ENCODE data around the gene SOBP. TPM values are rescaled to one million over a fixed set of nuclear protein-coding genes. Genes with fewer than 3 reads are reported as not detected.

The SOBP gene
- total RNA-seq, 4 donors from 2014 or later: 2.6 to 21.2 (median 8.7) TPM

DNA sequence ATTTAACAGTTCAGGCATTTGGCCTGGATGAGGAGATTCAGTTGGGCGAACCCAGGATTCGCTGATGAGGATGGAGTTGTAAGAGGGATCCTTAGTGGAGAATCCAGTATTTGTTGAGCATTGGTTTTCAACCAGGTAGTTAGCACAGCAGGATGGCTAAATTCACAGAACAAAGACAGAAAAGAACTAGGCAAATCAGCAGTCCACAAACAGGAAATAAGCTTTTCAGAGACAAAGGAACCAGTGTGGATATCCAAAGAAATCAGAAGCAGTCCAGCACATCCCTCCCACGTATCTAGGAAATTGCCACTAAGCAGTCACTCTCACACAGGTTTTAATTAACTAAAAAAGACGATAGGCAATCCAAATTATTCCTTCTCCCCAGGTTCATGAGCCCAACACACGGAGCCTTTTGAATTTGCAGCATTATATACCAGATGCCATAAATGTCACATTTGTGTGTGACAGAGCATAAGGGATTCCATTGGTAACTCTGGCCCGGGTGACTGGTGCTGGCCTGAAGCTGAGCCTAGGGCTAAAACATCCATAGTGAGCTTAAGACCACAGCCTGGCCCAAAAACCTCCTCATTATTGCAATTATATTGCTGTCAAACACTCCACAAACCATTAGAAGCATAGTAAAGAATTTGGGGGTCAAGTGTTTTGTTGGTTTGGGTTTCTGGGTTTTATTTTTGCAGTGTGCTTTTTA, 131.5 kb downstream of the SOBP start:
- intact Hi-C loops (cut with DNase I; ENCODE audit: low total_unique reads): no loop called here
- TF ChIP-seq POLR2A (IDR thresholded peaks at IDR 0.05) (no peak), CTCF (IDR thresholded peaks at IDR 0.05) (no peak)
- no peaks in the 10 kb centered on the region for H3K9me3 ChIP-seq

GRCh38 chr6:107622269-107622668, 132.4 kb downstream of the SOBP start:
- TF ChIP-seq POLR2A (IDR thresholded peaks at IDR 0.05) (no peak), CTCF (IDR thresholded peaks at IDR 0.05) (no peak)
- intact Hi-C loops (cut with DNase I; ENCODE audit: low total_unique reads): no loop called here
- no peaks in the 10 kb centered on the region for H3K4me1 ChIP-seq
- H3K36me3 ChIP-seq: no peaks in the 10 kb centered on the region
- H3K9me3 ChIP-seq: no peaks in the 10 kb centered on the region
- no peak overlapping the region for H3K4me3 ChIP-seq
- DNase-seq: no peak
- no peak overlapping the region for H3K27ac ChIP-seq
- no peaks in the 10 kb centered on the region for H3K27me3 ChIP-seq

More for the DNA sequence above, 131.5 kb downstream of the SOBP start:
- Histone ChIP-seq H3K36me3 (no peaks in the 10 kb centered on the region), H3K4me1 (no peaks in the 10 kb centered on the region), H3K27me3 (no peaks in the 10 kb centered on the region), H3K27ac (no peak overlapping the region), H3K4me3 (no peak overlapping the region)
- no peak for DNase-seq

- H3K9me3 ChIP-seq: no peaks in the 10 kb centered on the region
- TF ChIP-seq CTCF (IDR thresholded peaks at IDR 0.05) (no peak), POLR2A (IDR thresholded peaks at IDR 0.05) (no peak)
- intact Hi-C loops (cut with DNase I; ENCODE audit: low total_unique reads): no loop called here
- H3K27me3 ChIP-seq: no peaks in the 10 kb centered on the region
- no peak overlapping the region for H3K27ac ChIP-seq
- no peak for DNase-seq
- H3K36me3 ChIP-seq: no peaks in the 10 kb centered on the region
- no peaks in the 10 kb centered on the region for H3K4me1 ChIP-seq
- no peak overlapping the region for H3K4me3 ChIP-seq
These were observed 134.1 kb downstream of the SOBP start for GRCh38 chr6:107624050-107624449.

DNA sequence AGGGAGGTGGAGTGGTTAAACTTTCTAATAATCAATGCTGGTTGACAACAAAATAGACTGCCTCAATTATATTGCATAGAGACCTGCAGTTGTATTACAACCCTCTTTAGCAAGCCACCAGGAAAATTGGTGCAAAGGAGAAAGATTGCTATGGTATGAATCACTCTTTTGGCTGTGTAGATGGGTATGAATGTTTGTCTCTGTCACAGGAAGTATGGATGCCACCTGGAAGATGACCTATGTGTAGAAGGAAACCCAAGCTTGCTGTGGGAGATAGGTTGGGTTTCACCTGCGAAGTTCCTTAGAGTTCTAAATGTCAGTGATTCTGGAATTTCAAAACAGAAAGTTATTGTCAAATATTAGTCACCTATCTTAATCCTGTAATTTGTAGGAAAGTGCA, 134.6 kb downstream of the SOBP start:
- H3K4me3 ChIP-seq: no peak overlapping the region
- DNase-seq: no peak
- intact Hi-C loops (cut with DNase I; ENCODE audit: low total_unique reads): no loop called here
- TF ChIP-seq CTCF (IDR thresholded peaks at IDR 0.05): no peak
- no peak for TF ChIP-seq POLR2A (IDR thresholded peaks at IDR 0.05)
- no peaks in the 10 kb centered on the region for H3K9me3 ChIP-seq
- no peaks in the 10 kb centered on the region for H3K4me1 ChIP-seq
- no peaks in the 10 kb centered on the region for H3K36me3 ChIP-seq
- H3K27me3 ChIP-seq: no peaks in the 10 kb centered on the region
- no peak overlapping the region for H3K27ac ChIP-seq

- no peak overlapping the region for H3K27ac ChIP-seq
- TF ChIP-seq POLR2A (IDR thresholded peaks at IDR 0.05): no peak
- TF ChIP-seq CTCF (IDR thresholded peaks at IDR 0.05): no peak
- intact Hi-C loops (cut with DNase I; ENCODE audit: low total_unique reads): no loop called here
- no peaks in the 10 kb centered on the region for H3K27me3 ChIP-seq
- no peak overlapping the region for H3K4me3 ChIP-seq
- H3K4me1 ChIP-seq: no peaks in the 10 kb centered on the region
- H3K9me3 ChIP-seq: no peaks in the 10 kb centered on the region
- no peak for DNase-seq
- H3K36me3 ChIP-seq: no peaks in the 10 kb centered on the region
These were observed 135.3 kb downstream of the SOBP start for GRCh38 chr6:107625264-107625663.
